OCI-LY1 (cell line): Measurements from ENCODE around the gene PPM1E.

ENCODE experiments used
- CTCF ChIP-seq: fragments of 200-600 bp; sonication (generic), shearing (Covaris generic); IDR thresholded peaks from 2 replicates; pipeline ENCODE4 v1.5.1; 2017; ENCODE audit warnings: mild to moderate bottlenecking, antibody characterized with exemption, low read length, moderate library complexity, mixed read lengths
- EZH2 ChIP-seq: fragments of 200-600 bp; sonication (generic), shearing (Covaris generic); IDR thresholded peaks from 2 replicates; pipeline ENCODE4 v1.8.0; 2017; ENCODE audit warnings: borderline replicate concordance, mixed run types, mild to moderate bottlenecking, antibody characterized with exemption, low read length, moderate library complexity, mixed read lengths

- no peak for TF ChIP-seq EZH2
- no peak for TF ChIP-seq CTCF
These were observed 4.6 kb downstream of the PPM1E start for GRCh38 chr17:58760248-58760647.
